Endothelial cell of umbilical vein (primary cell): ENCODE measurements around the gene PRDM8. TPM values are rescaled to one million over a fixed set of nuclear protein-coding genes. Genes with fewer than 3 reads are reported as not detected.
A peak's percentile ranks its signal among the peaks of the same experiment; 100 is the strongest.

Source experiments
- BruUV-seq: library from RNA; stranded (reverse); fragments of 400-500 nt; replicated peaks from 2 replicates; lab custom pipeline; 2021; lab: Mats Ljungman, UMichigan
- CTCF ChIA-PET: fragments of 300-600, 350-600 bp; sonication (Branson Sonifier 250); formaldehyde crosslinking; loops from one replicate; lab custom pipeline; 2021; ENCODE audit warnings: antibody characterized with exemption, inconsistent platforms; lab: Charles Lee
- POLR2A ChIA-PET: fragments of 300-600, 350-600 bp; sonication (Branson Sonifier 250); formaldehyde crosslinking; loops from one replicate; lab custom pipeline; 2021; ENCODE audit warnings: antibody characterized with exemption, inconsistent platforms; lab: Charles Lee
- DNase-seq: peaks from one replicate; pipeline ENCODE4 v3.0.0-alpha.2; 2011; ENCODE audit warnings: low read depth, low spot score
- FAIRE-seq: peaks from 2 replicates; lab custom pipeline; 2011; peaks lifted over from hg19 to GRCh38; lab: Jason Lieb, UNC
- H2AFZ ChIP-seq: 2 replicates; pipeline ENCODE4 v1.6.0; 2012; ENCODE audit warnings: low read depth, low read length, control low read depth, inconsistent platforms
- H3K27ac ChIP-seq: 2 replicates; pipeline ENCODE4 v1.5.1; 2011; ENCODE audit warnings: low read depth, mild to moderate bottlenecking, control low read depth, low read length, moderate library complexity; ENCODE audit not compliant: insufficient read depth
- H3K27me3 ChIP-seq, 2 experiments: 2 replicates each; pipeline versions ENCODE4 v1.6.0 to v1.6.1; 2011; ENCODE audit warnings: low read length in 2 of 2, mixed read lengths in 1 of 2; ENCODE audit not compliant: control insufficient read depth in 2 of 2, insufficient read depth in 2 of 2
- H3K36me3 ChIP-seq, 2 experiments: 2 replicates in 1 of 2; 3 replicates in 1 of 2; pipeline ENCODE4 v1.5.1; 2011; ENCODE audit warnings: low read length in 2 of 2, mild to moderate bottlenecking in 1 of 2, moderate library complexity in 1 of 2; ENCODE audit not compliant: control insufficient read depth in 2 of 2, insufficient read depth in 2 of 2; ENCODE audit errors: extremely low read depth in 1 of 2
- H3K4me1 ChIP-seq: 3 replicates; pipeline ENCODE4 v1.5.1; 2011; ENCODE audit warnings: mild to moderate bottlenecking, low read length; ENCODE audit not compliant: control insufficient read depth, insufficient read depth; ENCODE audit errors: extremely low read depth
- H3K4me2 ChIP-seq: 2 replicates; pipeline ENCODE4 v1.6.1; 2011; ENCODE audit warnings: low read length, control low read depth, mixed read lengths; ENCODE audit not compliant: insufficient read depth
- H3K4me3 ChIP-seq, 3 experiments: fragments of 200-600 bp in 1 of 3; sonication (generic), shearing (Covaris generic) in 1 of 3; replicated peaks in 1 of 3; 2 replicates each; pipeline ENCODE4 v1.5.1; 2011 to 2016; ENCODE audit warnings: control low read depth in 3 of 3, low read length in 3 of 3, mild to moderate bottlenecking in 2 of 3, inconsistent platforms in 1 of 3, low read depth in 1 of 3, moderate library complexity in 1 of 3; ENCODE audit not compliant: insufficient read depth in 1 of 3
- H3K79me2 ChIP-seq: 2 replicates; pipeline ENCODE4 v1.6.0; 2012; ENCODE audit warnings: low read length, inconsistent platforms; ENCODE audit not compliant: control insufficient read depth, insufficient read depth
- H3K9ac ChIP-seq: replicated peaks from 2 replicates; pipeline ENCODE3; 2011; ENCODE audit warnings: low read length, control low read depth; ENCODE audit not compliant: insufficient read depth; ENCODE audit errors: extremely low read depth
- H3K9me1 ChIP-seq: replicated peaks from 3 replicates; pipeline ENCODE4 v1.6.0; 2011; ENCODE audit warnings: mild to moderate bottlenecking, low read length; ENCODE audit not compliant: control insufficient read depth, insufficient read depth; ENCODE audit errors: extremely low read depth
- H3K9me3 ChIP-seq: replicated peaks from 2 replicates; pipeline ENCODE4 v1.5.1; 2012; ENCODE audit warnings: low read length, inconsistent platforms; ENCODE audit not compliant: control insufficient read depth, insufficient read depth
- H4K20me1 ChIP-seq: replicated peaks from 2 replicates; pipeline ENCODE3; 2011; ENCODE audit warnings: mild to moderate bottlenecking, low read length; ENCODE audit not compliant: control insufficient read depth, insufficient read depth; ENCODE audit errors: extremely low read depth
- CTCF ChIP-seq, 2 donors: IDR thresholded peaks; 1 replicate in 1 of 2; 2 replicates in 1 of 2; pipeline ENCODE4 v1.5.1; 2011; ENCODE audit warnings: low read length in 2 of 2, mild to moderate bottlenecking in 2 of 2, moderate library complexity in 2 of 2, control low read depth in 1 of 2, inconsistent platforms in 1 of 2, low read depth in 1 of 2; ENCODE audit not compliant: insufficient read depth in 1 of 2; ENCODE audit errors: extremely low read depth in 1 of 2
- EZH2 ChIP-seq: IDR thresholded peaks from 2 replicates; pipeline ENCODE4 v1.6.1; 2012; ENCODE audit warnings: borderline replicate concordance, low read depth, mild to moderate bottlenecking, moderate library complexity, low read length, inconsistent platforms; ENCODE audit not compliant: severe bottlenecking
- FOS ChIP-seq: IDR thresholded peaks from 2 replicates; pipeline ENCODE4 v1.6.1; 2011; ENCODE audit warnings: mild to moderate bottlenecking, low read length, moderate library complexity, borderline replicate concordance; ENCODE audit not compliant: insufficient read depth
- GATA2 ChIP-seq: IDR thresholded peaks from 2 replicates; pipeline ENCODE4 v1.7.0; 2011; ENCODE audit warnings: low read depth, mild to moderate bottlenecking, moderate library complexity, mixed read lengths, low read length; ENCODE audit not compliant: insufficient read length, insufficient read depth
- JUN ChIP-seq: IDR thresholded peaks from 2 replicates; pipeline ENCODE4 v1.6.1; 2011; ENCODE audit warnings: borderline replicate concordance, low read depth; ENCODE audit not compliant: insufficient read length, insufficient read depth
- MYC ChIP-seq: IDR thresholded peaks from one replicate; pipeline ENCODE4 v1.6.1; 2011; ENCODE audit warnings: mild to moderate bottlenecking, low read depth, low read length
- POLR2A ChIP-seq: IDR thresholded peaks from 2 replicates; pipeline ENCODE4 v1.6.1; 2012; ENCODE audit warnings: low read depth, mild to moderate bottlenecking, control low read depth, low read length
- POLR2AphosphoS5 ChIP-seq: IDR thresholded peaks from 2 replicates; pipeline ENCODE4 v1.6.1; 2012; ENCODE audit warnings: low read depth, mild to moderate bottlenecking, control low read depth, low read length, moderate library complexity; ENCODE audit not compliant: insufficient read depth
- dilution Hi-C: fragments of 300-500 bp; cut with MboI; formaldehyde crosslinking; loops from one replicate; pipeline ENCODE4 v1.15.0; 2019; ENCODE audit warnings: low sequenced_read_pairs; ENCODE audit not compliant: extremely low pct_ligation_motif_present
- intact Hi-C: fragments of 100-400 bp; cut with micrococcal nuclease; formaldehyde crosslinking; loops from one replicate; pipeline ENCODE4 v1.10.0; 2022
- polyA plus RNA-seq, 4 experiments: library from polyadenylated mRNA; depleted of rRNA in 3 of 4; stranded (reverse) in 3 of 4; unstranded in 1 of 4; fragments of >200 nt; gene quantifications; 2 replicates each; pipeline versions ENCODE4 v1.2.1 to v1.2.3, GENCODE V29; 2011 to 2012; ENCODE audit warnings: missing spikeins in 1 of 4
- total RNA-seq: library from RNA; stranded (reverse); gene quantifications from 2 replicates; pipeline ENCODE4 v1.2.3, GENCODE V29; 2021
- TF ChIP-seq, protein P1 (sequence below): IDR thresholded peaks from 2 replicates; pipeline ENCODE4 v1.6.1; 2011; ENCODE audit not compliant: insufficient read depth, insufficient read length

Gene PRDM8
- total and polyA plus RNA-seq, 2 donors (not counting 3 experiments of a cell fraction or from before 2014, with no cell fraction given): 0.28 to 0.82 TPM

GRCh38 chr4:80221161-80221560 is 23.9 kb downstream of the PRDM8 start:
- Histone ChIP-seq H3K4me3 (no peak overlapping the region), H4K20me1 (no peaks in the 10 kb centered on the region), H3K27me3 (peaks cover 23 to 52% of the 10 kb centered on the region in 2 experiments), H2AFZ (no peak overlapping the region), H3K4me2 (no peak overlapping the region), H3K9me1 (no peaks in the 10 kb centered on the region), H3K36me3 (no peaks in the 10 kb centered on the region), H3K79me2 (no peaks in the 10 kb centered on the region), H3K9ac (no peak overlapping the region), H3K9me3 (no peaks in the 10 kb centered on the region), H3K27ac (no peak overlapping the region), H3K4me1 (no peaks in the 10 kb centered on the region)
- dilution Hi-C loops: no loop called here
- POLR2A ChIA-PET: no interaction called here
- FAIRE-seq (peak; percentile 37), DNase-seq (no peak)
- no TSS peak for BruUV-seq
- TF ChIP-seq CTCF (IDR thresholded peaks at IDR 0.05; ENCODE audit: extremely low read depth in 1 of 2, insufficient read depth in 1 of 2, low read depth in 1 of 2, low read length in 2 of 2) (peak in 1 of 2 donors; percentile 27), FOS (no peak)
- intact Hi-C loops: loop anchor here (1.0 to 5.0 kb wide), 2 partner anchors 46 to 115 kb away; partner anchors contain the start of gene FGF5
- CTCF ChIA-PET: interaction anchor here (1.0 to 3.9 kb wide), 37 partner anchors 8 to 1268 kb away, joined by 3 to 99 read pairs (median 5); partner anchors contain the start of genes ANTXR2, CFAP299, FGF5 and PRDM8

GRCh38 chr4:80225595-80225994 is 28.3 kb downstream of the PRDM8 start:
- no peak overlapping the region for H3K4me2 ChIP-seq
- dilution Hi-C loops (no loop called here), intact Hi-C loops (no loop called here)
- TF ChIP-seq MYC: no peak
- TF ChIP-seq POLR2AphosphoS5: no peak
- TF ChIP-seq POLR2A: no peak
- TF ChIP-seq EZH2: no peak
- TF ChIP-seq, protein P1, sequence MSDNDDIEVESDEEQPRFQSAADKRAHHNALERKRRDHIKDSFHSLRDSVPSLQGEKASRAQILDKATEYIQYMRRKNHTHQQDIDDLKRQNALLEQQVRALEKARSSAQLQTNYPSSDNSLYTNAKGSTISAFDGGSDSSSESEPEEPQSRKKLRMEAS: no peak
- no peak for TF ChIP-seq JUN
- no peak for TF ChIP-seq GATA2
- no peak for TF ChIP-seq FOS
- no peak for TF ChIP-seq CTCF (IDR thresholded peaks at IDR 0.05; ENCODE audit: extremely low read depth in 1 of 2, insufficient read depth in 1 of 2, low read depth in 1 of 2, low read length in 2 of 2)
- H3K27me3 ChIP-seq: peaks cover 9 to 15% of the 10 kb centered on the region in 2 experiments
- H3K4me3 ChIP-seq: no peak overlapping the region
- no peak for FAIRE-seq
- DNase-seq: no peak
- H3K27ac ChIP-seq: no peak overlapping the region
- no peaks in the 10 kb centered on the region for H3K36me3 ChIP-seq
- no peaks in the 10 kb centered on the region for H4K20me1 ChIP-seq
- H3K9me1 ChIP-seq: no peaks in the 10 kb centered on the region
- ChIA-PET POLR2A (no interaction called here), CTCF (interaction anchor here (1.5 to 2.9 kb wide), 2 partner anchors 10 to 97 kb away, joined by 5 to 8 read pairs; no protein-coding TSS in a partner anchor)
- H3K4me1 ChIP-seq: no peaks in the 10 kb centered on the region
- no peak overlapping the region for H2AFZ ChIP-seq
- BruUV-seq: no TSS peak
- H3K9ac ChIP-seq: no peak overlapping the region
- no peaks in the 10 kb centered on the region for H3K9me3 ChIP-seq
- H3K79me2 ChIP-seq: no peaks in the 10 kb centered on the region
